ENCODE data around the gene ID1. TPM values are rescaled to one million over a fixed set of nuclear protein-coding genes. Genes with fewer than 3 reads are reported as not detected.

The ID1 gene
- total and polyA plus RNA-seq, 2 of the 13 experiments (the other 11 are each of a cell fraction or from before 2014, with no cell fraction given), result 320 to 419 TPM

DNA sequence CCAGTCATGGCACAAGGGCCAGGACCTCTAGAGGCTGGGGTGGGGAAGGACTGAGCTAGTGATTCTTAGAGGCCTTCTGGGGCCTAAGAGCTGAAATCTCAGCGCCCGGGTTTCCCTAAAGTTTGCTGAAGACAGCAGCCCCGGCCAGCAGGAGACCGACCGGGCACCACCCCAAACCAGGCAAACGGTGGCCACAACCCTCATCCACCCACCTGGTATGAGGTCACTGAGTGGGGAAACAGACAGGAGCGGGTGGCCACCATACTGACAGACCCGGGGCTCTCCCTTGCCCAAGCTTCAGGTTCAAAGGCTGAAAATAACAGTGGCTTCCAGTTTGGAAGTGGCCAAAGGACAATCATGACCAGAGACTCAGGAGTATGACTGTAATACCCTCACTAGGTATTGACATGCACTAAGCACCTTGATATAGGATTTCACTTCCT, 35.0 kb upstream of the ID1 start (continued):
- TF ChIP-seq KDM3A (CRISPR knock-in tag; IDR thresholded peaks at IDR 0.05; ENCODE audit: low read depth), result no peak
- no peak for TF ChIP-seq WIZ (CRISPR knock-in tag; IDR thresholded peaks at IDR 0.05)
- TF ChIP-seq PHF5A (CRISPR knock-in tag; IDR thresholded peaks at IDR 0.05; ENCODE audit: low read depth, unreplicated experiment), result no peak
- no peak for TF ChIP-seq BHLHE40 (IDR thresholded peaks at IDR 0.05; ENCODE audit: low read length)
- no peak; the same call in 1 of the 2 replicates for TF ChIP-seq ZBTB38 (CRISPR knock-in tag; IDR thresholded peaks at IDR 0.05)
- TF ChIP-seq NRL (CRISPR knock-in tag; IDR thresholded peaks at IDR 0.05; ENCODE audit: borderline replicate concordance), result peak; percentile 41; the same call in 1 of the 2 replicates

DNA sequence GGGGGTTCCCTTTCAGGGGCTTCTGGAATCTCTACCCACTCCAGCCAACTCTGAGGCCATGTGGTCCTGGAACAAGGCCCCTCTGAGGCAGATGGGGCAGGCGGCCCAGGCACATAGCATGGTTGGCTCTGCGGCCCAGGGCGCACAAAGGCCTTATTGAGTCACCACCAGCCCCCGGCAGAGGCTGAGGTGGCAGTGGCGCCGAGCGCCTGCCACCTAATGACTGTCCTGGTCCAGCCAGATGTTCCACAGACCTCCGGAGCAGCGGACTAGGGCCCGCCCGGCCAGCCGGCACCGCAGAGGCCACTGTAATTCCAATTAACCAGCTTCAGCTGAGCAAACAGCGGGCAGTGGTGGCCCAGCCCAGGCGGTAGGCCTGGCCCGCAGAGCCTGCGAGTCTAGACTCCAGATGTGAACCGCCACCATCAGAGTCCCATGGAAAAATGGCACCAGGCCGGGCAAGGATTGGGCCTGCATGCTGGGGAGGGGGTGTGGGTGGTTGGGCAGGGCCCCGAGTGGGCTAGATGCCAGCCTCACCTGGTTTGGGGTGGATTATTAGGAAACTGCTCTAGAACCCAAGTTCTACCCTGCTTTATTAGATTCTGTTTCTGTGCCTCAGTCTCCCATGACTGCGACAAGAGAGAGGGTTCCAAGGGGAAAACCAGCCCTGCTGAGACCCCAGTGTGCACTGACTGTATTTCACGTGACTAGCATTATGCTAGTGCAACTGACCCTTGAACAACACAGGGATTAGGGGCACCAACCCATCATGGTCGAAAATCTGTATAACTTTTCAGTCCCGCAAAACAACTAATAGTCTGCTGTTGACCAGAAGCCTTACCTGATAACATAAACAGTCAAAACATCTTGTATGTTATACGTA, 34.1 kb upstream of the ID1 start:
- Histone ChIP-seq H3K79me2 (ENCODE audit: insufficient read depth, low read length) (peaks cover 11% of the 10 kb centered on the region), H3K4me2 (ENCODE audit: low read depth, low read length) (no peak overlapping the region), H3K9me3 (ENCODE audit: low read length) (no peaks in the 10 kb centered on the region), H3K36me3 (replicated peaks in 1 of 2; ENCODE audit: control insufficient read depth in 1 of 2, insufficient read depth in 2 of 2, low read length in 2 of 2) (peaks cover 22 to 25% of the 10 kb centered on the region in 2 experiments), H3K4me1 (ENCODE audit: insufficient read depth, low read length) (peaks cover 62% of the 10 kb centered on the region), H4K20me1 (ENCODE audit: insufficient read depth, low read length) (no peaks in the 10 kb centered on the region), H3K27me3 (ENCODE audit: control insufficient read depth in 1 of 2, insufficient read depth in 2 of 2, low read length in 2 of 2) (no peaks in the 10 kb centered on the region; a peak in 1 of 5 replicates), H3K27ac (ENCODE audit: extremely low read length, insufficient read depth, low read length) (peak overlapping the region; percentile 57), H2AFZ (ENCODE audit: low read length) (no peak overlapping the region), H3K9ac (ENCODE audit: insufficient read depth, low read depth, low read length) (no peak overlapping the region), H3K4me3 (replicated peaks in 1 of 3; ENCODE audit: insufficient read depth in 1 of 3, low read depth in 2 of 3, low read length in 3 of 3) (no peak overlapping the region)
- WGBS (ENCODE audit: low lambda C conversion rate), result 90% methylated on average over 22 of the region's 25 CpGs
- no peak for ATAC-seq
- ChIA-PET CTCF (ENCODE audit: low intra/inter-chr PET ratio, low total read pairs) (interaction anchor here (2.1 to 7.7 kb wide), 3 partner anchors 11 to 41 kb away, joined by 7 to 335 read pairs (median 18); no protein-coding TSS in a partner anchor), POLR2A (interaction anchor here (0.6 to 16.4 kb wide), 8 partner anchors 9 to 128 kb away, joined by 3 to 1427 read pairs (median 14); partner anchors contain the start of gene ID1)
- no TSS peak for BruUV-seq (replicated peaks)
- intact Hi-C loops (cut with micrococcal nuclease; ENCODE audit: unreplicated experiment) (no loop called here), in situ Hi-C loops (cut with HindIII; ENCODE audit: extremely low pct_ligation_motif_present, low pct_unique_long_range_greater_than_20kb) (no loop called here)
- DNase-seq (ENCODE audit: low spot score), result peak; percentile 33
- no peak for FAIRE-seq
- TF ChIP-seq, protein P1, sequence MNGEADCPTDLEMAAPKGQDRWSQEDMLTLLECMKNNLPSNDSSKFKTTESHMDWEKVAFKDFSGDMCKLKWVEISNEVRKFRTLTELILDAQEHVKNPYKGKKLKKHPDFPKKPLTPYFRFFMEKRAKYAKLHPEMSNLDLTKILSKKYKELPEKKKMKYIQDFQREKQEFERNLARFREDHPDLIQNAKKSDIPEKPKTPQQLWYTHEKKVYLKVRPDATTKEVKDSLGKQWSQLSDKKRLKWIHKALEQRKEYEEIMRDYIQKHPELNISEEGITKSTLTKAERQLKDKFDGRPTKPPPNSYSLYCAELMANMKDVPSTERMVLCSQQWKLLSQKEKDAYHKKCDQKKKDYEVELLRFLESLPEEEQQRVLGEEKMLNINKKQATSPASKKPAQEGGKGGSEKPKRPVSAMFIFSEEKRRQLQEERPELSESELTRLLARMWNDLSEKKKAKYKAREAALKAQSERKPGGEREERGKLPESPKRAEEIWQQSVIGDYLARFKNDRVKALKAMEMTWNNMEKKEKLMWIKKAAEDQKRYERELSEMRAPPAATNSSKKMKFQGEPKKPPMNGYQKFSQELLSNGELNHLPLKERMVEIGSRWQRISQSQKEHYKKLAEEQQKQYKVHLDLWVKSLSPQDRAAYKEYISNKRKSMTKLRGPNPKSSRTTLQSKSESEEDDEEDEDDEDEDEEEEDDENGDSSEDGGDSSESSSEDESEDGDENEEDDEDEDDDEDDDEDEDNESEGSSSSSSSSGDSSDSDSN (CRISPR knock-in tag; IDR thresholded peaks at IDR 0.05), result 0 out of 2 replicates have a peak, but pooled peaks have one; percentile 26
- TF ChIP-seq ZFY (CRISPR knock-in tag; IDR thresholded peaks at IDR 0.05) (0 out of 2 replicates have a peak, but pooled peaks have one; percentile 26), GZF1 (CRISPR knock-in tag; IDR thresholded peaks at IDR 0.05) (no peak), KLF11 (CRISPR knock-in tag; IDR thresholded peaks at IDR 0.05) (no peak), FOXJ3 (CRISPR knock-in tag; IDR thresholded peaks at IDR 0.05; ENCODE audit: borderline replicate concordance) (no peak), POLR2G (IDR thresholded peaks at IDR 0.05; ENCODE audit: low read depth, low read length) (peak; percentile 25; the same call in 1 of the 2 replicates), SKI (IDR thresholded peaks at IDR 0.05; ENCODE audit: partially characterized antibody) (peak; percentile 68), ZFP36L1 (CRISPR knock-in tag; IDR thresholded peaks at IDR 0.05) (0 out of 2 replicates have a peak, but pooled peaks have one; percentile 15), ZBTB38 (CRISPR knock-in tag; IDR thresholded peaks at IDR 0.05) (peak; percentile 86)
- TF ChIP-seq, protein P2, sequence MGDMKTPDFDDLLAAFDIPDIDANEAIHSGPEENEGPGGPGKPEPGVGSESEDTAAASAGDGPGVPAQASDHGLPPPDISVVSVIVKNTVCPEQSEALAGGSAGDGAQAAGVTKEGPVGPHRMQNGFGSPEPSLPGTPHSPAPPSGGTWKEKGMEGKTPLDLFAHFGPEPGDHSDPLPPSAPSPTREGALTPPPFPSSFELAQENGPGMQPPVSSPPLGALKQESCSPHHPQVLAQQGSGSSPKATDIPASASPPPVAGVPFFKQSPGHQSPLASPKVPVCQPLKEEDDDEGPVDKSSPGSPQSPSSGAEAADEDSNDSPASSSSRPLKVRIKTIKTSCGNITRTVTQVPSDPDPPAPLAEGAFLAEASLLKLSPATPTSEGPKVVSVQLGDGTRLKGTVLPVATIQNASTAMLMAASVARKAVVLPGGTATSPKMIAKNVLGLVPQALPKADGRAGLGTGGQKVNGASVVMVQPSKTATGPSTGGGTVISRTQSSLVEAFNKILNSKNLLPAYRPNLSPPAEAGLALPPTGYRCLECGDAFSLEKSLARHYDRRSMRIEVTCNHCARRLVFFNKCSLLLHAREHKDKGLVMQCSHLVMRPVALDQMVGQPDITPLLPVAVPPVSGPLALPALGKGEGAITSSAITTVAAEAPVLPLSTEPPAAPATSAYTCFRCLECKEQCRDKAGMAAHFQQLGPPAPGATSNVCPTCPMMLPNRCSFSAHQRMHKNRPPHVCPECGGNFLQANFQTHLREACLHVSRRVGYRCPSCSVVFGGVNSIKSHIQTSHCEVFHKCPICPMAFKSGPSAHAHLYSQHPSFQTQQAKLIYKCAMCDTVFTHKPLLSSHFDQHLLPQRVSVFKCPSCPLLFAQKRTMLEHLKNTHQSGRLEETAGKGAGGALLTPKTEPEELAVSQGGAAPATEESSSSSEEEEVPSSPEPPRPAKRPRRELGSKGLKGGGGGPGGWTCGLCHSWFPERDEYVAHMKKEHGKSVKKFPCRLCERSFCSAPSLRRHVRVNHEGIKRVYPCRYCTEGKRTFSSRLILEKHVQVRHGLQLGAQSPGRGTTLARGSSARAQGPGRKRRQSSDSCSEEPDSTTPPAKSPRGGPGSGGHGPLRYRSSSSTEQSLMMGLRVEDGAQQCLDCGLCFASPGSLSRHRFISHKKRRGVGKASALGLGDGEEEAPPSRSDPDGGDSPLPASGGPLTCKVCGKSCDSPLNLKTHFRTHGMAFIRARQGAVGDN (CRISPR knock-in tag; IDR thresholded peaks at IDR 0.05), result peak; percentile 67

Measured in HepG2 (cell line).